Hematopoietic multipotent progenitor cell treated with erythropoietin and hydrocortisone succinate and interleukin-3 and kit ligand, for 15 days (in vitro differentiated cells): ENCODE data around the gene FBXO39.
"Not testable (repeated sequence)": the region's sequence is repeated elsewhere in the genome, so short reads cannot be mapped to it uniquely, and the experiment has no call there.

Experiments
- DNase-seq: peaks from one replicate; pipeline ENCODE4 v3.0.0-alpha.2; 2015; ENCODE audit warnings: low spot score

Gene FBXO39

DNA sequence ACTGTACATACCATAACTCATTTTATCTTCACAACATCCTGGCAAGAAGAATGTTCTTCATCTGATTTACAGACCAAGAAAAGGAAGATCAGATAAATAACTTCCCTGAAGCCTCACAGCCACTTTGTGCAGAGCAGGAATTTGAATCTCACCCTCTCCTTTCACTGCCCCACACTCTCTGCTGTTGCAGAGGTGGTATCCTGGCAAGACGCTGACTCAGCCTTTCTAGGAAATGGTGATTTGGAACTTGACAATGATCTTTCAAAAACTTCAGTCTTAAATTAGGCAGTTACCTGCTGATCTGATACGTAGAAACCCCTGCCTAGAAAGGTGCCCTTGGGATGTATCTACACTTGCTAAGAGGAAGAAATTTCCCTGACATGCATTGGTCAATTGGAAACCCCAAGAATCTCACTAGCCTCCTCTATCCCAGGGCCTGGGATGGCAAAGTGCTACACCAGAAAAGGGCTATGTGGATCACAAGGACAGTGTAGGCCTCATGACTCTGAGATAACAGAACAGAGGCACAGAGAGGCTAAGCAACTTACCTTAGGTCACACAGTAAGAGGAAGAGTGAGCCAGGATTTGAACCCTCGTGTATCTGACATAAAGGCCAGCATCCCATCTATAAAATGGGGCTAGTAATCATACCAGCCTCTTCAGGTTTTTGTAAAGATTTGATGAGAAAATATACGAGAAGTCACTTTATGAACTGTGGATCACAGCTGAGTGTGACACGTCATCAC is 17.9 kb downstream of the FBXO39 start:
- no peak for DNase-seq

DNA sequence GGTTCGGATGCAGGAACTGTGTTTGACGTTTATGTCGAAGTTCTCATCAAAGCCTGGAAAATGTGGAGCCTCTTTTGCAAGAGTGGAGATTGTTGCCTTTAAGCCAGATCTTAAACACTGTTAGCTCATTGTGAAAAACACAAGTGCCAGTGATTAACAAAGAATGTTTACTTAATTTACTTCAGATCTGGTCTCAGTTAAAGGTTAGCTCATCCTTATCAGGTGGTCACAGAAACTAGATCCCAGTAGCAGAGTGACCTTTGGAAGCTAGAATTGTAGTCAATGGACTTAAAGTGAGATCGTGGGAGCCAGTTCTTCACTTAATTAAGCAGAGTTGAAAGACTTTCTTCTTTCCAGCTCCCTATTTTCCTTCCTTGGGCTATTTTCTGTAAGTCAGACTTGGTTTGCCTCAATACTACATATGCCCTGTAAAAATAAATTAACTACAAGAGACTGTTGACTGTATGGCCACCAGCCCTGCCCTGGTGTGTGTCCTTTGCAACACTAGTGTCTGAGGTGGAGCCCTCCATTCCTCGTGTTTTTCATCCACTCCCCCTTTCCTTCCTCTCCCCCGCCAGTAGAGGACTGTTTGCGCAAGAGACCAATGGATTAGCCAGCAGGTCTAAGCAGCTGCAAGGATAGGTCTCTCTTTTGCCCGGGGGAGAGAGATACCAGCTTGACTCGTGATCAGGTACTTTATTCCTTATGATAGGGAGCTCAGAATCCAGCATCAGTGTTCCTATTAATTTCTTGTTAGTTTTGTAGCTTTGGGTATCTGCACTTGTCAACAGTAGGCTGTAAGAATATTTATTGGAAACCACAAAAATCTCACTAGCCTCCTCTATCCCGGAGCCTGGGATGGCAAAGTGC is 20.2 kb downstream of the FBXO39 start:
- no peak for DNase-seq

DNA sequence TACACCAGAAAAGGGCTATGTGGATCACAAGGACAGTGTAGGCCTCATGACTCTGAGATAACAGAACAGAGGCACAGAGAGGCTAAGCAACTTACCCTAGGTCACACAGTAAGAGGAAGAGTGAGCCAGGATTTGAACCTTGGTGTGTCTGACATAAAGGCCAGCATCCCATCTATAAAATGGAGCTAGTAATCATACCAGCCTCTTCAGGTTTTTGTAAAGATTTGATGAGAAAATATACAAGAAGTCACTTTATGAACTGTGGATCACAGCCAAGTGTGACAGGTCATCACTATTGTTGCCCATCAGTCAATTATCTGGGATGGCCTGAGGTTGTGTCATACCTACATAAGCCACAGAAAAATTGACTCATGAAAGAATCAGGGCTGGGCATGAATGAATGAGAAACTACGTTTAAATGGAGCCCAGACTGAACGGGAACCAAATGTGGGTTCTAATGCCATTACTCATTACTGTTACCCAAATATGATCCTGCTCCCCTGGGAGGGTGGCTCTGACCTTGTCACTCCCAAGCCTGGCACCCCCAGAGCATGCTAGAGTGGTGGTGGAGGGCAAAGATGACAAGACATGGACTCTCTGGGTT is 21.0 kb downstream of the FBXO39 start:
- DNase-seq, result no peak

DNA sequence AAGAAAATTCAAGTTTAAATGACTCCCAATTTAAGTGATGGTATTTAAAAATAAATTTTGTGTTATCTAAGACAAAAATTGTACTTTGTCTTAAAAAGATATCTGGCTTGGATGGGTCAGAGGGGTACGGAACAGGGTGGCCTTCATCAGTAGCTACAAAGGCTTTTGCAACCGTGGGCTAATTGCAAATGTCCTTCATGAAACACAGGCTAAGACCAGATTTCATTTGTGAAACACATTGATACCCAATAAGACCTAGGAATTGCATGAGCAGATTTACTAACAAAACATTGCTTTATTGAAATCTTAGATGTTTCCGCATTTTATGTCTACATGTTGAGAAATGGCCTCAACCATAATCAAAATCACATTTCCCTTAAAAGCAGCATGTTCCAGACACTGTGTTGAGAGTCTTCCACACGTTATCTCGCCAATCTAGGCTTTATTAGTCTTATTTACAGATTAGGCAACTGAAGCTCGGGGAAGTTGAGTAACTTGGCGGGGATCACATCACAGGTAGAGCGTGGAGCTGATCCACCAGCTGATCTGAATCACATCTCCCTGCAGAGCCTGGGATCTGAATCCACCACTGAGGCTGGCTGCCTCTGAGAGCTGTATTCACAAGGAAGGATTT is 21.8 kb downstream of the FBXO39 start:
- DNase-seq, result no peak

- no peak for DNase-seq
Observed at GRCh38 chr17:6799738-6800137, 23.7 kb downstream of the FBXO39 start.

DNA sequence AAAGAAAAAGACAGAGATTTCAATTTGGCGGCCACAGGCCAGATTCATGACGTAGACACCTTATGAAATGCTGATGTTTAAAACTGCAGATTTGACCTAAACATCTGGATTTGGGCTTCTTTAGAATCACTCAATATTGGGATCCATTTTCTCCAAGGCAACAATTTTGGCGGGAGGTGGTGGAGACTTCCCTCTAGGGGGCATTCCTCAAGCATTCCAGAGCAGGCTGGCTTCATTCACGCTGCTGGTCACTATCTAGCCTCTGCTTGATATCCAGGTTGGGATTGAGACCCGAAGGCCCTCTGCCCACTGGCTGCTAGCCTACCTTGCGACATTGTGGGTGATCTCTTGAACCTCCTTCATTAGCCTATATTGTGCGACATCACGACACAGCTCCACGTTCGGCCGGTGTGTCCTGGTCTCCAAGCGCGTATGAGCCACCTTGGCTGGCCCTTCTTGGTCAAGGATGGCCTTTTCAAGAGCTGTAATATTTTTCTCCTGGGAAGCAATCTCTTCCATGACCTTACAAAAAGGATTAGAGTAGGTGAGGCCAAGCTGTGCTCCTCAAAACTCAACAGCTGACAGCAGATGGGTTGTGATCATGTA is 24.5 kb downstream of the FBXO39 start:
- DNase-seq, result no peak

- DNase-seq, result no peak
Observed at GRCh38 chr17:6811510-6811909, 35.5 kb downstream of the FBXO39 start.

GRCh38 chr17:6812295-6812694 is 36.3 kb downstream of the FBXO39 start:
- DNase-seq, result no peak

- no peak for DNase-seq
Observed at GRCh38 chr17:6815775-6816174, 39.8 kb downstream of the FBXO39 start.

DNA sequence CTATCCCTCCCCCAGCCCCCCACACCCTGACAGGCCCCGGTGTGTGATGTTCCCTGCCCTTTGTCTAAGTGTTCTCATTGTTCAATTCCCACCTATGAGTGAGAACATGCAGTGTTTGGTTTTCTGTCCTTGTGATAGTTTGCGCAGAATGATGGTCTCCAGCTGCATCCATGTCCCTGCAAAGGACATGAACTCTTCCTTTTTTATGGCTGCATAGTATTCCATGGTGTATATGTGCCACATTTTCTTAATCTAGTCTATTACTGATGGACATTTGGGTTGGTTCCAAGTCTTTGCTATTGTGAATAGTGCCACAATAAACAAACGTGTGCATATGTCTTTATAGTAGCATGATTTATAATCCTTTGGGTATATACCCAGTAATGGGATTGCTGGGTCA is 40.4 kb downstream of the FBXO39 start:
- not testable (repeated sequence) for DNase-seq

DNA sequence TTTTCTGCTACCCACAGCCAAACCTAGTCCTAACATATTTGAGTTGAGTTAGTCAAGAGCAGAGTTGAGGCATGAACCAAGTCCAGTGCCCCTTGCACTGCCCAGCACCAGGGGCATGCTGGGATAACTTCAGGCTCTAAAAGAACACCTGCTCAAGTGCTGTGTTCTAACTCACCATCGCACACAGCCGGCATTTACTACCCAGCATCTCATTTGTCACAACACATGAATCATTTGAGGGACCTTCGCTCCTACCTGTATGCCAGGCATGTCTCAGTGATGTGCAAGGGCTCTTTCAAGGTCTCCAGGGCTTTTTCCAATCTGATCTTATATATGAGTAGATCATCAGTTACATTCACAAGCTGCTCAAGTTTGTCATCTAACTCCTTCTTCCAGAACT is 42.9 kb downstream of the FBXO39 start:
- no peak for DNase-seq

DNA sequence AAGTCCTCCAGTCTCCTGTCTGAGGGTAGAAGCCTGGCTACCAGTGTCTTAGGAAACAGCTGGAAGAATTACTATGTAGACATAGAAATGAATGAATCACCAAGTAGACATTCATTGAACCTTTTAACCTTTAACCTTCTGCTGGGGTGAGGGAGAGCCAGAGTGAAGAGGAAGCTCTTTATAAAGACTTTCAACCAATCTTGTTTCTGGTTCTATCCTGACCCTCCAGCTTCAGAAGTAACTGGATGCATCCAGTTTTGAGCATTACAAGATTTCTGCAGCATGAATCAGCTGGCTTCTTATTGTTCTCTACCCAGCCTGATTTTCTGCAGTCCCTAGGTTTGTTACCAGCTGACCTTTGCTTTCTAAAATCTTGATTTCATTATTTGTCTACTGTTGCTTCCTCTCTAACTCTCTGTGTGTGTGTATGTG is 47.0 kb downstream of the FBXO39 start:
- no peak for DNase-seq

DNA sequence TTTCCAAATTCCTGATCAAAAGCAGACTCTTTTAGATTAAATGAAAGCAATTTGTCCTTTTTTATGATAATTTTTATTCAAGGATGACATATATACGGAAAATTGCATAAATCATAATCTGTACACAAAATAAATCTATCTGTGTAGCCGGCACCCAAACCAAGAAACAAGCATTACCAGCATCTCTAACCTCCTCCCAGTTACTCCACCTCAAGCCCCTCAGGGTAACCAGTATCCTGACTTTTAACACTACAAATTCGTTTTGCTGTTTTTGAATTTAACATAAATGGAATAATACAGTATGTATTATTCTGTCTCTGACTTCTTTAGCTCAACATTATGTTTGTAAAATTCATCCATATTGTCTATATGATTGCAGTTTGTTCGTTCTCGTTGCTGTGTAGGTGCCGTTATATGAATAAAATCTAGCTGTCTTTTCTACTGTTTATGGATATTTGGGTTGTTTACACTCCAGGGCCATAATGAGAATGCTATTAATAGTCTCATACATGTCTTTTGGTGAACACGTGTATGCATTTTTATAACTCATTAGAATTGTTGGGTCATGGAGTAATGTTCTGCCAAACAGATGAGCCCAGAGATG is 54.5 kb downstream of the FBXO39 start:
- no peak for DNase-seq

DNA sequence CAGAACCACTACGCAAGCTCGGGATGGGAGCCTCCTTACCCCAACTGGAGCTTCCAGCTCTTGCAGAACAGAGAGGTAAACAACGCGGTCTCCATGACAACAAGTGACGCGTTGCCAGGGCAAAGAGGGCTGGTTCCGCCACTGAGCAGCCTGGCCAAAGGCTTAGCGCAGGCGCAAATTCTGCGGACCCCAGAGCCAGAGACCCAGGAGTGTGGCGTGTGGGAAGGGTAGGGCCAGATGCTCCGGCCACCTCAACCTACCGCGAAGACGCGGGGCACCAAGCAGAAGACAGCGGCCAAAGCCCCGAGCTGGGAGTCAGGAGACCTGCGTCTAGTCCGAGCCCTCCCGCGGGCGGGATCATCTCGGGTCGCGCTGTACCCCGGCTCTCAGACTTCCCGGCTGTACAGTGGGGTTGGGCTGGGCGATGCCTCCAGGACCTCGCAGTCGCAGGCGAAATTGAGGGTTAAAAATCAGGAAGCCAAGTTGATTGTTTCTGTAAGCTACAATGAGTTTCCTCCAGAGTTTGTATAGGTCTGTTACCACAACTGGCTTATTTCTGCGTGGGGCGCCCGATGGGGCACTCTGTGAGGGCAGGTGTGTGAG is 55.7 kb downstream of the FBXO39 start, which contains the start of gene TEKT1:
Gene TEKT1, minus strand, starts transcription at position 69 of the 603 bp plus-strand sequence. CDS start 1,353 bp downstream, outside the sequence.
- no peak for DNase-seq
